ENCODE results near the gene CLASP1.

DNA sequence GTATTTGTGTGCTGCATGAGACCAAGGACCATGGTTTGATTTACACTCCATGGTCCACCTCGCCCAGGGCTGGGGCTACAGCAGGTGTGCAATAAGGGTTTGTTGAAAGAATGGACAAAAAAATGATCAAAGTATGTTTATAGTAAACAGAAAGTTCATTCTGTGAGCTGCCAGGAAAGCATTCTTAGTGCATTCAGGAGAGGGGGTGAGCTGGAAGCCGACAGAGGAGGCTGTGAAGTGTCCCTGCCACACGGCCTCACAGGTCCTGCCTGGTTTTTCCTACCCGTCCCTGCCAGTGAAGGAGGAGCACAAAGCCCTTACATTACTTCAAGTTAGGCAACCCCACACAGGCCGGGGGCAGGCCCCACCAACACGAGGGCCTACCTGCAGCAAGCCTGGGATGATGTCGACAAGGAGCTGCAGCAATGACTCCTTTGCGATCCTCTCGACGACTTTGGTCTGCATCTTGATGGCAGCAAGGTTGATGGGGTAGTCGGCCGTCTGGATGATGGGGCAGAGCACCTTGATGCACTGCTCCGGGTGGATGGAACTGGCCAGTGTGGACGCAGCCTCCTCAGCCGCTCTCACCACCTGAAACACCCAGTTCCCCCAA is 301.0 kb downstream of the CLASP1 start:
- TF ChIP-seq, protein P1, sequence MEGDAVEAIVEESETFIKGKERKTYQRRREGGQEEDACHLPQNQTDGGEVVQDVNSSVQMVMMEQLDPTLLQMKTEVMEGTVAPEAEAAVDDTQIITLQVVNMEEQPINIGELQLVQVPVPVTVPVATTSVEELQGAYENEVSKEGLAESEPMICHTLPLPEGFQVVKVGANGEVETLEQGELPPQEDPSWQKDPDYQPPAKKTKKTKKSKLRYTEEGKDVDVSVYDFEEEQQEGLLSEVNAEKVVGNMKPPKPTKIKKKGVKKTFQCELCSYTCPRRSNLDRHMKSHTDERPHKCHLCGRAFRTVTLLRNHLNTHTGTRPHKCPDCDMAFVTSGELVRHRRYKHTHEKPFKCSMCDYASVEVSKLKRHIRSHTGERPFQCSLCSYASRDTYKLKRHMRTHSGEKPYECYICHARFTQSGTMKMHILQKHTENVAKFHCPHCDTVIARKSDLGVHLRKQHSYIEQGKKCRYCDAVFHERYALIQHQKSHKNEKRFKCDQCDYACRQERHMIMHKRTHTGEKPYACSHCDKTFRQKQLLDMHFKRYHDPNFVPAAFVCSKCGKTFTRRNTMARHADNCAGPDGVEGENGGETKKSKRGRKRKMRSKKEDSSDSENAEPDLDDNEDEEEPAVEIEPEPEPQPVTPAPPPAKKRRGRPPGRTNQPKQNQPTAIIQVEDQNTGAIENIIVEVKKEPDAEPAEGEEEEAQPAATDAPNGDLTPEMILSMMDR (IDR thresholded peaks at IDR 0.05; ENCODE audit: poor library complexity): no peak
- TF ChIP-seq EZH2 (IDR thresholded peaks at IDR 0.05; ENCODE audit: borderline replicate concordance): no peak

Data from hepatocyte (in vitro differentiated cells).